22Rv1 (cell line): ENCODE results near the gene HMOX1.

Experiments
- ZFX ChIP-seq: fragments of 450-650 bp; IDR thresholded peaks from 2 replicates; pipeline ENCODE4 v1.6.1; 2017; ENCODE audit warnings: antibody characterized with exemption, borderline replicate concordance
- TF ChIP-seq, protein P1 (sequence below): fragments of 450-650 bp; IDR thresholded peaks from 2 replicates; pipeline ENCODE4 v1.5.1; 2017; ENCODE audit warnings: mild to moderate bottlenecking

GRCh38 chr22:35349368-35349703 is 31.6 kb upstream of the HMOX1 start:
- TF ChIP-seq, protein P1, sequence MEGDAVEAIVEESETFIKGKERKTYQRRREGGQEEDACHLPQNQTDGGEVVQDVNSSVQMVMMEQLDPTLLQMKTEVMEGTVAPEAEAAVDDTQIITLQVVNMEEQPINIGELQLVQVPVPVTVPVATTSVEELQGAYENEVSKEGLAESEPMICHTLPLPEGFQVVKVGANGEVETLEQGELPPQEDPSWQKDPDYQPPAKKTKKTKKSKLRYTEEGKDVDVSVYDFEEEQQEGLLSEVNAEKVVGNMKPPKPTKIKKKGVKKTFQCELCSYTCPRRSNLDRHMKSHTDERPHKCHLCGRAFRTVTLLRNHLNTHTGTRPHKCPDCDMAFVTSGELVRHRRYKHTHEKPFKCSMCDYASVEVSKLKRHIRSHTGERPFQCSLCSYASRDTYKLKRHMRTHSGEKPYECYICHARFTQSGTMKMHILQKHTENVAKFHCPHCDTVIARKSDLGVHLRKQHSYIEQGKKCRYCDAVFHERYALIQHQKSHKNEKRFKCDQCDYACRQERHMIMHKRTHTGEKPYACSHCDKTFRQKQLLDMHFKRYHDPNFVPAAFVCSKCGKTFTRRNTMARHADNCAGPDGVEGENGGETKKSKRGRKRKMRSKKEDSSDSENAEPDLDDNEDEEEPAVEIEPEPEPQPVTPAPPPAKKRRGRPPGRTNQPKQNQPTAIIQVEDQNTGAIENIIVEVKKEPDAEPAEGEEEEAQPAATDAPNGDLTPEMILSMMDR = no peak
- no peak for TF ChIP-seq ZFX
